Panc1 (cell line): Measurements from ENCODE around the gene VPS51. TPM values are rescaled to one million over a fixed set of nuclear protein-coding genes. Genes with fewer than 3 reads are reported as not detected.

ENCODE experiments used
- ATAC-seq: fragments of 200-7000 bp; cut with Tn5 transposase; 2 replicates; pipeline ENCODE4 v1.9.1; 2020; ENCODE audit warnings: mild to moderate bottlenecking, moderate library complexity
- BruUV-seq: library from RNA; stranded (reverse); fragments of 400-500 nt; replicated peaks from 2 replicates; lab custom pipeline; 2021; lab: Mats Ljungman, UMichigan
- CTCF ChIA-PET: fragments of 300-600 bp; sonication (Branson Sonifier 250); formaldehyde crosslinking; loops from one replicate; lab custom pipeline; 2022; ENCODE audit warnings: antibody characterized with exemption; lab: Charles Lee
- POLR2A ChIA-PET: fragments of 300-600 bp; sonication (Branson Sonifier 250); formaldehyde crosslinking; loops from one replicate; lab custom pipeline; 2022; ENCODE audit warnings: antibody characterized with exemption; lab: Charles Lee
- DNase-seq: peaks from one replicate; pipeline ENCODE4 v3.0.0-alpha.2; 2010; ENCODE audit warnings: low read depth, low spot score
- H3K27ac ChIP-seq: 2 replicates; pipeline ENCODE4 v1.5.1; 2011; ENCODE audit warnings: mild to moderate bottlenecking, low read length, inconsistent platforms
- H3K27me3 ChIP-seq: fragments of 200-500 bp; sonication (Bioruptor generic); 2 replicates; pipeline ENCODE4 v1.6.0; 2014; ENCODE audit warnings: low read length, inconsistent platforms; ENCODE audit not compliant: control insufficient read depth, insufficient read depth
- H3K36me3 ChIP-seq: fragments of 200-500 bp; sonication (Bioruptor generic); 2 replicates; pipeline ENCODE4 v1.5.1; 2014; ENCODE audit warnings: inconsistent platforms, mild to moderate bottlenecking, low read length, moderate library complexity; ENCODE audit not compliant: control insufficient read depth, insufficient read depth
- H3K4me1 ChIP-seq: 2 replicates; pipeline ENCODE4 v1.5.1; 2011; ENCODE audit warnings: inconsistent platforms, mild to moderate bottlenecking, low read length, moderate library complexity; ENCODE audit not compliant: control insufficient read depth, insufficient read depth
- H3K4me3 ChIP-seq, 2 experiments: 2 replicates each; pipeline ENCODE4 v1.5.1; 2011 to 2012; ENCODE audit warnings: low read depth in 2 of 2, low read length in 2 of 2, mild to moderate bottlenecking in 2 of 2, inconsistent platforms in 1 of 2, moderate library complexity in 1 of 2
- H3K9me3 ChIP-seq: fragments of 200-500 bp; sonication (Bioruptor generic); 2 replicates; pipeline ENCODE4 v1.5.1; 2014; ENCODE audit warnings: low read depth, mild to moderate bottlenecking, inconsistent platforms, low read length, moderate library complexity; ENCODE audit not compliant: control insufficient read depth, insufficient read depth
- POLR2AphosphoS5 ChIP-seq: IDR thresholded peaks from 2 replicates; pipeline ENCODE4 v1.6.1; 2012; ENCODE audit warnings: mild to moderate bottlenecking, low read depth, low read length, moderate library complexity
- SIN3A ChIP-seq: IDR thresholded peaks from 2 replicates; pipeline ENCODE4 v1.6.1; 2012; ENCODE audit warnings: low read depth, mild to moderate bottlenecking, low read length, moderate library complexity, borderline replicate concordance; ENCODE audit not compliant: insufficient read depth
- TCF7L2 ChIP-seq: IDR thresholded peaks from 2 replicates; pipeline ENCODE4 v1.6.1; 2011; ENCODE audit warnings: mild to moderate bottlenecking, low read depth, low read length, inconsistent platforms
- in situ Hi-C: cut with HindIII; loops from 2 replicates; pipeline ENCODE4 v1.10.0; 2016; ENCODE audit warnings: low sequenced_read_pairs, low pct_unique_long_range_greater_than_20kb
- intact Hi-C: fragments of 100-400 bp; cut with micrococcal nuclease; formaldehyde crosslinking; loops from one replicate; pipeline ENCODE4 v1.10.0; 2022; ENCODE audit not compliant: unreplicated experiment
- total RNA-seq: library from RNA; stranded (reverse); gene quantifications from one replicate; pipeline ENCODE4 v1.2.1, GENCODE V29; 2021; ENCODE audit not compliant: unreplicated experiment
- TF ChIP-seq, protein P1 (sequence below), 2 experiments: IDR thresholded peaks; 2 replicates each; pipeline ENCODE4 v1.6.1; 2011 to 2012; ENCODE audit warnings: low read depth in 2 of 2, control low read depth in 1 of 2, low read length in 1 of 2, mild to moderate bottlenecking in 1 of 2, moderate library complexity in 1 of 2; ENCODE audit not compliant: insufficient read depth in 1 of 2
- TF ChIP-seq, protein P2 (sequence below): fragments of 450-650 bp; IDR thresholded peaks from 2 replicates; pipeline ENCODE4 v1.5.1; 2017; ENCODE audit warnings: mild to moderate bottlenecking

The VPS51 gene
- total RNA-seq, 1 experiment from 2014 or later, result 101 TPM

DNA sequence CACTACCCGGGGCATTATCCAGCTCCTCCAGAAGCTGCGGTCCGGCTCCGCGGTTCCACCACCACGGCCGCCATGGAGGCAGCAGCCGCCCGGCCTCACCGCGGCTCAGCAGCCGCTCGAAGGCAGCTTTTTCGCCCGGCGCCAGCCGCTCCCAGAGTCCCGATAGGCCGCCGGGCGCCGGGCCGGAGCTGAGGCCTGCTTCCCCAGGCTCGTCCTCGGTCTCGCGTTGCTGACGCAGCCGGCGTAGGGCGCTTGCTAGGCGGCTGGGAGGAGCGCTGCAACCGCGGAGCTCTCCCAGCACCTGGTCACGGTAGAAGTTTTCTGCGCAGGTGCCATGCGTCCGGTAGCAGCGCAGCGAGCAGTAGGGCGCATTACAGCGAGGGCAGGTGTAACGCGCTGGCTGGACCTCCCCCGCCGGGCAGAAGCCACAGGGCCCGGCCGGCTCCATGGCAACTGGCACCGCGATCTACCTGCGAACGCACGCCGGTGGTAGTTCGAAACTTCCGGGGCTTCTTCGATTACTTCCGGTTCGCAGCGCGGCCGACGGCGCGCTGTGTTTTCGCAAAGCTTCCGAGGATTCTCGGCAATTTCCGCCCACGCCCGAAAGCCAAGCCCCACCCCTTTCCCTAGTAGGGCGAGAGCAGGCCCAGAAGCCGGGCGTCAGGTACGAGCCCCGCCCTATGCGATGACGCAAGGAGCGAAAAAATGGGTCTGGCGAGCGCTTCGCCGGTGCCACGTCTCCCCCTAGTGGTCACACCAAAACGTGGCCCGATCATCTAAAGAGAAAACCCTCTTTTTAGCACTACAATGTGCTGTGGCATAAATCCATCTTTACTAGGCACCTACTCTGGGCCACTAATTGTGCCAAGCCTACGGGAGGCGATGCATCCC is 21.4 kb downstream of the VPS51 start, which contains the start of gene ZNHIT2:
Gene ZNHIT2, minus strand, starts transcription at position 496 of the 891 bp plus-strand sequence. Its CDS starts 48 bp downstream, at position 448.
- ATAC-seq, result peak; percentile 77
- Histone ChIP-seq H3K27ac (peak within 1 kb of the TSS; percentile 89), H3K36me3 (peaks cover 15% of the 10 kb centered on the region), H3K9me3 (no peaks in the 10 kb centered on the region), H3K4me3 (peak within 1 kb of the TSS; percentile 70 to 78), H3K4me1 (peaks cover 33% of the 10 kb centered on the region), H3K27me3 (no peaks in the 10 kb centered on the region)
- no TSS peak for BruUV-seq
- POLR2A ChIA-PET, result no interaction called here
- CTCF ChIA-PET, result interaction anchor here (1.0 kb wide), 1 partner anchor 268 kb away, joined by 4 read pairs; no protein-coding TSS in a partner anchor
- intact Hi-C loops, result loop anchor here (10.0 kb wide), 1 partner anchor 273 kb away; the partner anchor contains the start of gene CDC42BPG
- peak; percentile 99 for DNase-seq
- TF ChIP-seq POLR2AphosphoS5 (peak; percentile 98), SIN3A (peak; percentile 77; the same call in 1 of the 2 replicates), TCF7L2 (0 out of 2 replicates have a peak, but pooled peaks have one; percentile 27)
- TF ChIP-seq, protein P1, sequence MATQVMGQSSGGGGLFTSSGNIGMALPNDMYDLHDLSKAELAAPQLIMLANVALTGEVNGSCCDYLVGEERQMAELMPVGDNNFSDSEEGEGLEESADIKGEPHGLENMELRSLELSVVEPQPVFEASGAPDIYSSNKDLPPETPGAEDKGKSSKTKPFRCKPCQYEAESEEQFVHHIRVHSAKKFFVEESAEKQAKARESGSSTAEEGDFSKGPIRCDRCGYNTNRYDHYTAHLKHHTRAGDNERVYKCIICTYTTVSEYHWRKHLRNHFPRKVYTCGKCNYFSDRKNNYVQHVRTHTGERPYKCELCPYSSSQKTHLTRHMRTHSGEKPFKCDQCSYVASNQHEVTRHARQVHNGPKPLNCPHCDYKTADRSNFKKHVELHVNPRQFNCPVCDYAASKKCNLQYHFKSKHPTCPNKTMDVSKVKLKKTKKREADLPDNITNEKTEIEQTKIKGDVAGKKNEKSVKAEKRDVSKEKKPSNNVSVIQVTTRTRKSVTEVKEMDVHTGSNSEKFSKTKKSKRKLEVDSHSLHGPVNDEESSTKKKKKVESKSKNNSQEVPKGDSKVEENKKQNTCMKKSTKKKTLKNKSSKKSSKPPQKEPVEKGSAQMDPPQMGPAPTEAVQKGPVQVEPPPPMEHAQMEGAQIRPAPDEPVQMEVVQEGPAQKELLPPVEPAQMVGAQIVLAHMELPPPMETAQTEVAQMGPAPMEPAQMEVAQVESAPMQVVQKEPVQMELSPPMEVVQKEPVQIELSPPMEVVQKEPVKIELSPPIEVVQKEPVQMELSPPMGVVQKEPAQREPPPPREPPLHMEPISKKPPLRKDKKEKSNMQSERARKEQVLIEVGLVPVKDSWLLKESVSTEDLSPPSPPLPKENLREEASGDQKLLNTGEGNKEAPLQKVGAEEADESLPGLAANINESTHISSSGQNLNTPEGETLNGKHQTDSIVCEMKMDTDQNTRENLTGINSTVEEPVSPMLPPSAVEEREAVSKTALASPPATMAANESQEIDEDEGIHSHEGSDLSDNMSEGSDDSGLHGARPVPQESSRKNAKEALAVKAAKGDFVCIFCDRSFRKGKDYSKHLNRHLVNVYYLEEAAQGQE (IDR thresholded peaks at IDR 0.05; ENCODE audit: insufficient read depth in 1 of 2, low read depth in 2 of 2, low read length in 1 of 2), result peak in 1 of 2 experiments; percentile 48; a peak in 1 of 4 replicates
- TF ChIP-seq, protein P2, sequence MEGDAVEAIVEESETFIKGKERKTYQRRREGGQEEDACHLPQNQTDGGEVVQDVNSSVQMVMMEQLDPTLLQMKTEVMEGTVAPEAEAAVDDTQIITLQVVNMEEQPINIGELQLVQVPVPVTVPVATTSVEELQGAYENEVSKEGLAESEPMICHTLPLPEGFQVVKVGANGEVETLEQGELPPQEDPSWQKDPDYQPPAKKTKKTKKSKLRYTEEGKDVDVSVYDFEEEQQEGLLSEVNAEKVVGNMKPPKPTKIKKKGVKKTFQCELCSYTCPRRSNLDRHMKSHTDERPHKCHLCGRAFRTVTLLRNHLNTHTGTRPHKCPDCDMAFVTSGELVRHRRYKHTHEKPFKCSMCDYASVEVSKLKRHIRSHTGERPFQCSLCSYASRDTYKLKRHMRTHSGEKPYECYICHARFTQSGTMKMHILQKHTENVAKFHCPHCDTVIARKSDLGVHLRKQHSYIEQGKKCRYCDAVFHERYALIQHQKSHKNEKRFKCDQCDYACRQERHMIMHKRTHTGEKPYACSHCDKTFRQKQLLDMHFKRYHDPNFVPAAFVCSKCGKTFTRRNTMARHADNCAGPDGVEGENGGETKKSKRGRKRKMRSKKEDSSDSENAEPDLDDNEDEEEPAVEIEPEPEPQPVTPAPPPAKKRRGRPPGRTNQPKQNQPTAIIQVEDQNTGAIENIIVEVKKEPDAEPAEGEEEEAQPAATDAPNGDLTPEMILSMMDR, result peak; percentile 99
- in situ Hi-C loops, result no loop called here

DNA sequence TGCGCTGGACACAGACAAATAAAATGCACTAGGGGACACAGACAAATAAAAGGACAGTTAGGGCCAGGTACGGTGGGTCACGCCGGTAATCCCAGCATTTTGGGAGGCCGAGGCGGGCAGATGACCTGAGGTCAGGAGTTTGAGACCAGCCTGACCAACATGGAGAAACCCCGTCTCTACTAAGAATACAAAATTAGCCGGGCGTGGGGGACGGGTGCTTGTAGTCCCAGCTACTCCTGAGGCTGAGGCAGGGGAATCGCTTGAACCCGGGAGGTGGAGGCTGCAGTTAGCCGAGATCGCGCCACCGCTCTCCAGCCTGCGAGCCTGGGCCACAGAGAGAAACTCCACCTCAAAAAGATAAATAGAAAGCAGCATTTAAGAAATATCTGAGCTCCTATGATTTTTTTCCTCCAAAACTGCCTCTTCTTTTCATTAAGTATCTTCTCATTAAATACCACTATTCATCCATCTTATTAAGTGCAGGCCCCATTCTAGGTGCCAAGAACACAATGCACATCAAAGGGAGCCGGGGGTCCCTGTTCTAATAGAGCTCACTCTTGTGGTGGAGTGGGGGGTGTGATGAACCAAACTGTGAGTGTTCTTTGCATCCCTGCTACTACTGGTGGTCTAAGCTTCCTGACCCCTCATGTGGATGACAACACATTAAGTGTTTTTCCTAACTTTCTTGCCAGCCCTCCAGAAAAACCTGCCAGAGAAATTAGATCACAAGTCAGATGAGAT is 22.3 kb downstream of the VPS51 start:
- Histone ChIP-seq H3K36me3 (peaks cover 15% of the 10 kb centered on the region), H3K9me3 (no peaks in the 10 kb centered on the region), H3K27ac (no peak overlapping the region), H3K4me3 (no peak overlapping the region), H3K4me1 (peaks cover 30% of the 10 kb centered on the region), H3K27me3 (no peaks in the 10 kb centered on the region)
- BruUV-seq, result no TSS peak
- ATAC-seq (no peak), DNase-seq (no peak)
- intact Hi-C loops, result loop anchor here (10.0 kb wide), 1 partner anchor 273 kb away; the partner anchor contains the start of gene CDC42BPG
- ChIA-PET POLR2A (no interaction called here), CTCF (interaction anchor here (1.0 kb wide), 1 partner anchor 269 kb away, joined by 4 read pairs; no protein-coding TSS in a partner anchor)
- in situ Hi-C loops, result no loop called here
- TF ChIP-seq TCF7L2, result no peak
- no peak for TF ChIP-seq POLR2AphosphoS5
- TF ChIP-seq SIN3A, result no peak
- TF ChIP-seq, protein P1 (IDR thresholded peaks at IDR 0.05; ENCODE audit: insufficient read depth in 1 of 2, low read depth in 2 of 2, low read length in 1 of 2), result no peak
- TF ChIP-seq, protein P2, result no peak; the same call in 1 of the 2 replicates
